ENCODE results near the gene MIER2.
"Not testable (repeated sequence)": the region's sequence is repeated elsewhere in the genome, so short reads cannot be mapped to it uniquely, and the experiment has no call there.

DNA sequence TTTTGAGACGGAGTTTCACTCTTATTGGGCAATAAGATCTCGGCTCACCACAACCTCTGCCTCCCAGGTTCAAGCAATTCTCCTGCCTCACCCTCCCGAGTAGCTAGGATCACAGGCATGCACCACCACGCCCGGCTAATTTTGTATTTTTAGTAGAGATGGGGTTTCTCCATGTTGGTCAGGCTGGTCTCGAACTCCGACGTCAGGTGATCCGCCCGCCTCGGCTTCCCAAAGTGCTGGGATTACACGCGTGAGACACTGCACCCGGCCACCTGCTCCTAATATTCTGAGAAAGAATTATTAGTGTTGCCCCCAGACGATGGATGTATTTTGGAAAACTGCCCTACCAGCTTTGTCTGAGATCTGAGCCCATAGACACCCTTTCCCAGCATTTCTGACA lies 10.9 kb upstream of the MIER2 start:
- TF ChIP-seq, protein P1, sequence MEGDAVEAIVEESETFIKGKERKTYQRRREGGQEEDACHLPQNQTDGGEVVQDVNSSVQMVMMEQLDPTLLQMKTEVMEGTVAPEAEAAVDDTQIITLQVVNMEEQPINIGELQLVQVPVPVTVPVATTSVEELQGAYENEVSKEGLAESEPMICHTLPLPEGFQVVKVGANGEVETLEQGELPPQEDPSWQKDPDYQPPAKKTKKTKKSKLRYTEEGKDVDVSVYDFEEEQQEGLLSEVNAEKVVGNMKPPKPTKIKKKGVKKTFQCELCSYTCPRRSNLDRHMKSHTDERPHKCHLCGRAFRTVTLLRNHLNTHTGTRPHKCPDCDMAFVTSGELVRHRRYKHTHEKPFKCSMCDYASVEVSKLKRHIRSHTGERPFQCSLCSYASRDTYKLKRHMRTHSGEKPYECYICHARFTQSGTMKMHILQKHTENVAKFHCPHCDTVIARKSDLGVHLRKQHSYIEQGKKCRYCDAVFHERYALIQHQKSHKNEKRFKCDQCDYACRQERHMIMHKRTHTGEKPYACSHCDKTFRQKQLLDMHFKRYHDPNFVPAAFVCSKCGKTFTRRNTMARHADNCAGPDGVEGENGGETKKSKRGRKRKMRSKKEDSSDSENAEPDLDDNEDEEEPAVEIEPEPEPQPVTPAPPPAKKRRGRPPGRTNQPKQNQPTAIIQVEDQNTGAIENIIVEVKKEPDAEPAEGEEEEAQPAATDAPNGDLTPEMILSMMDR (IDR thresholded peaks at IDR 0.05), result not testable (repeated sequence)
- TF ChIP-seq POLR2A (IDR thresholded peaks at IDR 0.05), result not testable (repeated sequence)

All from body of pancreas (tissue), 4 donors.